Parathyroid adenoma (tissue), 2 donors: Measurements from ENCODE around the gene KANK2.

Experiments used
- H2AFZ ChIP-seq: fragments of 300-600 bp; sonication (generic); one replicate; pipeline ENCODE4 v1.7.0; 2017; ENCODE audit warnings: antibody characterized with exemption, mild to moderate bottlenecking
- H3K27ac ChIP-seq: fragments of 300-600 bp; sonication (generic); one replicate; pipeline ENCODE4 v1.7.0; 2017
- H3K27me3 ChIP-seq: fragments of 300-600 bp; sonication (generic); one replicate; pipeline ENCODE4 v1.7.0; 2017; ENCODE audit warnings: low read length; ENCODE audit not compliant: control insufficient read depth, insufficient read depth
- H3K36me3 ChIP-seq: fragments of 300-600 bp; sonication (generic); one replicate; pipeline ENCODE4 v1.7.0; 2017; ENCODE audit warnings: low read length; ENCODE audit not compliant: control insufficient read depth, insufficient read depth
- H3K4me1 ChIP-seq: fragments of 300-600 bp; sonication (generic); one replicate; pipeline ENCODE4 v1.7.0; 2017; ENCODE audit warnings: control low read depth
- H3K4me2 ChIP-seq: fragments of 300-600 bp; sonication (generic); one replicate; pipeline ENCODE4 v1.7.0; 2017; ENCODE audit warnings: low read length
- H3K4me3 ChIP-seq: fragments of 300-600 bp; sonication (generic); one replicate; pipeline ENCODE4 v1.7.0; 2017; ENCODE audit warnings: low read depth, low read length
- H3K79me2 ChIP-seq: fragments of 300-600 bp; sonication (generic); one replicate; pipeline ENCODE4 v1.7.0; 2017; ENCODE audit warnings: control low read depth
- H3K9ac ChIP-seq: fragments of 300-600 bp; sonication (generic); one replicate; pipeline ENCODE4 v1.7.0; 2017; ENCODE audit warnings: mild to moderate bottlenecking
- H3K9me3 ChIP-seq: fragments of 300-600 bp; sonication (generic); one replicate; pipeline ENCODE4 v1.7.0; 2017; ENCODE audit warnings: low read length; ENCODE audit not compliant: control insufficient read depth
- CTCF ChIP-seq: fragments of 300-600 bp; sonication (generic); IDR thresholded peaks from one replicate; pipeline ENCODE4 v1.7.0; 2017; ENCODE audit warnings: antibody characterized with exemption, mild to moderate bottlenecking
- donor health status: primary hyperparathyroidism.

Gene KANK2

GRCh38 chr19:11197291-11198174, at the start of gene KANK2:
KANK2 (minus strand) TSS chr19:11197545; CDS start chr19:11194511, 3,034 bp downstream.
- H3K4me1 ChIP-seq, result peaks cover 3% of the 10 kb centered on the region
- no peak for TF ChIP-seq CTCF
- no peaks in the 10 kb centered on the region for H3K27me3 ChIP-seq
- peak within 1 kb of the TSS; percentile 81 for H3K27ac ChIP-seq
- peak within 1 kb of the TSS; percentile 80 for H3K4me3 ChIP-seq
- H2AFZ ChIP-seq, result peak within 1 kb of the TSS; percentile 84
- no peaks in the 10 kb centered on the region for H3K79me2 ChIP-seq
- H3K4me2 ChIP-seq, result peak within 1 kb of the TSS; percentile 91
- no peaks in the 10 kb centered on the region for H3K36me3 ChIP-seq
- no peak within 1 kb of the TSS for H3K9ac ChIP-seq
- H3K9me3 ChIP-seq, result no peaks in the 10 kb centered on the region

GRCh38 chr19:11246941-11247340, 49.6 kb upstream of the KANK2 start:
- Histone ChIP-seq H3K4me1 (no peaks in the 10 kb centered on the region), H3K27ac (peak overlapping the region; percentile 49), H3K79me2 (no peaks in the 10 kb centered on the region), H3K9ac (no peak overlapping the region), H3K4me3 (no peak overlapping the region), H2AFZ (no peak overlapping the region), H3K4me2 (no peak overlapping the region), H3K36me3 (no peaks in the 10 kb centered on the region), H3K9me3 (no peaks in the 10 kb centered on the region), H3K27me3 (no peaks in the 10 kb centered on the region)
- no peak for TF ChIP-seq CTCF

GRCh38 chr19:11244846-11245589, 47.7 kb upstream of the KANK2 start:
- H3K79me2 ChIP-seq, result no peaks in the 10 kb centered on the region
- no peak overlapping the region for H3K4me3 ChIP-seq
- no peaks in the 10 kb centered on the region for H3K4me1 ChIP-seq
- no peak overlapping the region for H2AFZ ChIP-seq
- H3K4me2 ChIP-seq, result no peak overlapping the region
- no peaks in the 10 kb centered on the region for H3K9me3 ChIP-seq
- H3K27ac ChIP-seq, result peak overlapping the region; percentile 4
- H3K36me3 ChIP-seq, result no peaks in the 10 kb centered on the region
- H3K9ac ChIP-seq, result no peak overlapping the region
- no peaks in the 10 kb centered on the region for H3K27me3 ChIP-seq
- TF ChIP-seq CTCF, result no peak

DNA sequence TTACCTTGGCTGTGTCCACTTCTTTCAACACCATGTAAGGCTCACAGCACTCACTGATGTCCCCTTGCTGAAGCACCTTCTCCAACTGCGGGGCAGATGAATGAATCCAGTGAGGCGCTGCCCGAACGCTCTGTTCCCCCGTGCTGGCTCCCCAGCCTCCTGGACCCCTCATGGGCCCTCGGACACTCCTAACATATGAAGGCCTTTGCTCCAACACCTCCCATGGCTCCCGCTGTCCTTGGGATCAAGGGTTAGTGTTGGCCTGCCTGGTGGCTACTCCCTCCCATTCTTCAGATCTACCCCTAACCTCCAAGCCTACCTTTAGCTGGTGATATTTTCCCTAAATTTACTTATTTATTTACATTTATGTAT, 46.4 kb upstream of the KANK2 start:
- no peak overlapping the region for H3K27ac ChIP-seq
- no peaks in the 10 kb centered on the region for H3K9me3 ChIP-seq
- no peak overlapping the region for H3K9ac ChIP-seq
- no peak for TF ChIP-seq CTCF
- no peak overlapping the region for H2AFZ ChIP-seq
- H3K4me3 ChIP-seq, result no peak overlapping the region
- H3K4me1 ChIP-seq, result no peaks in the 10 kb centered on the region
- H3K79me2 ChIP-seq, result no peaks in the 10 kb centered on the region
- H3K4me2 ChIP-seq, result no peak overlapping the region
- H3K27me3 ChIP-seq, result no peaks in the 10 kb centered on the region
- no peaks in the 10 kb centered on the region for H3K36me3 ChIP-seq
